Activated naive CD4-positive, alpha-beta T cell treated with anti-CD3 and anti-CD28 coated beads, Interleukin-2, amount 50 U/mL, for 24 hours (primary cell): ENCODE measurements around the gene EPHB4.
"Not testable (repeated sequence)": the region's sequence is repeated elsewhere in the genome, so short reads cannot be mapped to it uniquely, and the experiment has no call there.

Source experiments
- H3K27ac Mint-ChIP-seq: one replicate; pipeline ENCODE4 v1.8.0; 2021; ENCODE audit warnings: mild to moderate bottlenecking, mixed read lengths
- H3K27me3 Mint-ChIP-seq: one replicate; pipeline ENCODE4 v1.8.0; 2021; ENCODE audit warnings: mixed read lengths
- H3K36me3 Mint-ChIP-seq: one replicate; pipeline ENCODE4 v1.8.0; 2021; ENCODE audit warnings: mixed read lengths
- H3K4me1 Mint-ChIP-seq: one replicate; pipeline ENCODE4 v1.8.0; 2021; ENCODE audit warnings: mixed read lengths
- H3K4me3 Mint-ChIP-seq: one replicate; pipeline ENCODE4 v1.8.0; 2021; ENCODE audit warnings: mild to moderate bottlenecking, mixed read lengths
- H3K9me3 Mint-ChIP-seq: one replicate; pipeline ENCODE4 v1.8.0; 2021; ENCODE audit warnings: mixed read lengths

The EPHB4 gene

GRCh38 chr7:100811480-100811879, 15.8 kb downstream of the EPHB4 start:
- Mint-ChIP-seq H3K4me3 (no peak overlapping the region), H3K4me1 (no peaks in the 10 kb centered on the region), H3K9me3 (no peaks in the 10 kb centered on the region), H3K27me3 (no peaks in the 10 kb centered on the region), H3K27ac (no peak overlapping the region), H3K36me3 (peaks cover 5% of the 10 kb centered on the region)

GRCh38 chr7:100808354-100808875, 18.9 kb downstream of the EPHB4 start:
- Mint-ChIP-seq H3K4me1 (no peaks in the 10 kb centered on the region), H3K36me3 (peaks cover 6% of the 10 kb centered on the region), H3K4me3 (no peak overlapping the region), H3K27ac (no peak overlapping the region), H3K27me3 (no peaks in the 10 kb centered on the region), H3K9me3 (no peaks in the 10 kb centered on the region)

GRCh38 chr7:100806883-100807282, 20.4 kb downstream of the EPHB4 start:
- H3K9me3 Mint-ChIP-seq, H3K4me3 Mint-ChIP-seq, H3K27me3 Mint-ChIP-seq, H3K4me1 Mint-ChIP-seq, H3K36me3 Mint-ChIP-seq, H3K27ac Mint-ChIP-seq: not testable (repeated sequence)

GRCh38 chr7:100806276-100806675, 21.0 kb downstream of the EPHB4 start:
- H3K36me3 Mint-ChIP-seq: peaks cover 4% of the 10 kb centered on the region
- H3K4me1 Mint-ChIP-seq: no peaks in the 10 kb centered on the region
- H3K9me3 Mint-ChIP-seq: no peaks in the 10 kb centered on the region
- H3K27me3 Mint-ChIP-seq: no peaks in the 10 kb centered on the region
- H3K4me3 Mint-ChIP-seq: no peak overlapping the region
- H3K27ac Mint-ChIP-seq: no peak overlapping the region

- Mint-ChIP-seq H3K4me3 (no peak overlapping the region), H3K27ac (no peak overlapping the region), H3K27me3 (no peaks in the 10 kb centered on the region), H3K36me3 (peaks cover 4% of the 10 kb centered on the region), H3K9me3 (no peaks in the 10 kb centered on the region), H3K4me1 (no peaks in the 10 kb centered on the region)
Observed at GRCh38 chr7:100804681-100805431, 22.5 kb downstream of the EPHB4 start.

- H3K4me3 Mint-ChIP-seq: no peak overlapping the region
Observed at GRCh38 chr7:100803398-100804161, 23.7 kb downstream of the EPHB4 start.

GRCh38 chr7:100802951-100803350, 24.4 kb downstream of the EPHB4 start:
- Mint-ChIP-seq H3K9me3 (no peaks in the 10 kb centered on the region), H3K4me3 (no peak overlapping the region), H3K27me3 (no peaks in the 10 kb centered on the region), H3K27ac (no peak overlapping the region), H3K36me3 (peaks cover 4% of the 10 kb centered on the region), H3K4me1 (no peaks in the 10 kb centered on the region)

More at GRCh38 chr7:100803398-100804161, 23.7 kb downstream of the EPHB4 start:
- no peaks in the 10 kb centered on the region for H3K27me3 Mint-ChIP-seq
- H3K27ac Mint-ChIP-seq: no peak overlapping the region
- H3K36me3 Mint-ChIP-seq: peaks cover 4% of the 10 kb centered on the region
- H3K4me1 Mint-ChIP-seq: no peaks in the 10 kb centered on the region
- no peaks in the 10 kb centered on the region for H3K9me3 Mint-ChIP-seq

- Mint-ChIP-seq H3K4me1 (no peaks in the 10 kb centered on the region), H3K36me3 (peaks cover 1% of the 10 kb centered on the region), H3K27ac (no peak overlapping the region), H3K4me3 (no peak overlapping the region), H3K9me3 (no peaks in the 10 kb centered on the region), H3K27me3 (no peaks in the 10 kb centered on the region)
Observed at GRCh38 chr7:100801833-100802568, 25.3 kb downstream of the EPHB4 start.

- H3K36me3 Mint-ChIP-seq: peaks cover 1% of the 10 kb centered on the region
- H3K4me1 Mint-ChIP-seq: no peaks in the 10 kb centered on the region
- H3K9me3 Mint-ChIP-seq: no peaks in the 10 kb centered on the region
- H3K27ac Mint-ChIP-seq: peak overlapping the region; percentile 30
- H3K27me3 Mint-ChIP-seq: peaks cover 2% of the 10 kb centered on the region
- no peak overlapping the region for H3K4me3 Mint-ChIP-seq
Observed at GRCh38 chr7:100799037-100799896, 28.1 kb downstream of the EPHB4 start.

GRCh38 chr7:100794741-100795140, 32.6 kb downstream of the EPHB4 start:
- no peak overlapping the region for H3K27ac Mint-ChIP-seq
- peaks cover 3% of the 10 kb centered on the region for H3K27me3 Mint-ChIP-seq
- H3K4me3 Mint-ChIP-seq: no peak overlapping the region
- no peaks in the 10 kb centered on the region for H3K4me1 Mint-ChIP-seq
- H3K9me3 Mint-ChIP-seq: no peaks in the 10 kb centered on the region
- H3K36me3 Mint-ChIP-seq: no peaks in the 10 kb centered on the region

- Mint-ChIP-seq H3K27me3 (peaks cover 3% of the 10 kb centered on the region), H3K9me3 (no peaks in the 10 kb centered on the region), H3K4me3 (no peak overlapping the region), H3K4me1 (no peaks in the 10 kb centered on the region), H3K27ac (peak overlapping the region; percentile 35), H3K36me3 (no peaks in the 10 kb centered on the region)
Observed at GRCh38 chr7:100793806-100794660, 33.3 kb downstream of the EPHB4 start.

- no peak overlapping the region for H3K4me3 Mint-ChIP-seq
- H3K27ac Mint-ChIP-seq: peak overlapping the region; percentile 2
- no peaks in the 10 kb centered on the region for H3K4me1 Mint-ChIP-seq
- H3K9me3 Mint-ChIP-seq: no peaks in the 10 kb centered on the region
- peaks cover 7% of the 10 kb centered on the region for H3K27me3 Mint-ChIP-seq
- no peaks in the 10 kb centered on the region for H3K36me3 Mint-ChIP-seq
Observed at GRCh38 chr7:100791881-100792666, 35.2 kb downstream of the EPHB4 start.

GRCh38 chr7:100789055-100789454, 38.3 kb downstream of the EPHB4 start:
- H3K36me3 Mint-ChIP-seq: no peaks in the 10 kb centered on the region
- H3K9me3 Mint-ChIP-seq: no peaks in the 10 kb centered on the region
- H3K4me1 Mint-ChIP-seq: peaks cover 3% of the 10 kb centered on the region
- H3K4me3 Mint-ChIP-seq: no peak overlapping the region
- H3K27ac Mint-ChIP-seq: no peak overlapping the region
- H3K27me3 Mint-ChIP-seq: peaks cover 5% of the 10 kb centered on the region

GRCh38 chr7:100786323-100786722, 41.0 kb downstream of the EPHB4 start:
- Mint-ChIP-seq H3K36me3 (no peaks in the 10 kb centered on the region), H3K9me3 (no peaks in the 10 kb centered on the region), H3K27me3 (peaks cover 5% of the 10 kb centered on the region), H3K4me3 (no peak overlapping the region), H3K27ac (no peak overlapping the region), H3K4me1 (peaks cover 3% of the 10 kb centered on the region)
